ENCODE measurements around the gene NDUFA3. TPM values are rescaled to one million over a fixed set of nuclear protein-coding genes. Genes with fewer than 3 reads are reported as not detected.
"Not testable (repeated sequence)": the region's sequence is repeated elsewhere in the genome, so short reads cannot be mapped to it uniquely, and the experiment has no call there.

The NDUFA3 gene
- total and polyA plus RNA-seq, 2 donors (not counting 1 experiment from before 2014, with no cell fraction given) = 55.4 to 94.4 TPM

DNA sequence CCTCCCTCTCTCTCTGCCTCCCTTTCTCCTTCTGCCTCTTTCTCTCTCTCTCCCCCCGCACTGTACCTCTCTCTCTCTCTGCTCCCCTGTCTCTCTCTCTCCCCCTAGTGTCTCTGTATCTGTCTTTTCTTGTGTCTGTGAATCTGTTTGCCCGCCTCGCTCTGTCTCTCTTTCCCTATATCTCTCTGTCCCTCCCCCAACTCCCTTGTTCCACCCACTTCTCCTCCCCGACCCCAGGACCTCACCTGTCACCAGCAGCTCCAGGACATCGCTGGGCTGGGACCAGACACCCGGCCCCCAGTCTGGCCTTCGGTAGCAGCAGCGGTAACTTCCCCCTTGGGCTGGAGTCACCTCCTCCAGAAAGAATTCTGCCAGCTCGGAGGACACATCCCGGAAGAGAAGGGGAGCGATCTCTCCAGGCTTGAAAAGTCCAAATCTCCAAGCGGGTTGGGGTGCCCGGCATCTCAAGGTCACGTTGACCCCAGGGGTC lies 6.0 kb upstream of the NDUFA3 start:
- Mint-ChIP-seq H3K4me3 (peak overlapping the region; percentile 69), H3K9me3 (ENCODE audit: insufficient read depth) (no peaks in the 10 kb centered on the region), H3K4me1 (peaks cover 7% of the 10 kb centered on the region), H3K27ac (peak overlapping the region; percentile 7), H3K27me3 (peaks cover 18% of the 10 kb centered on the region)
- TF ChIP-seq, protein P1, sequence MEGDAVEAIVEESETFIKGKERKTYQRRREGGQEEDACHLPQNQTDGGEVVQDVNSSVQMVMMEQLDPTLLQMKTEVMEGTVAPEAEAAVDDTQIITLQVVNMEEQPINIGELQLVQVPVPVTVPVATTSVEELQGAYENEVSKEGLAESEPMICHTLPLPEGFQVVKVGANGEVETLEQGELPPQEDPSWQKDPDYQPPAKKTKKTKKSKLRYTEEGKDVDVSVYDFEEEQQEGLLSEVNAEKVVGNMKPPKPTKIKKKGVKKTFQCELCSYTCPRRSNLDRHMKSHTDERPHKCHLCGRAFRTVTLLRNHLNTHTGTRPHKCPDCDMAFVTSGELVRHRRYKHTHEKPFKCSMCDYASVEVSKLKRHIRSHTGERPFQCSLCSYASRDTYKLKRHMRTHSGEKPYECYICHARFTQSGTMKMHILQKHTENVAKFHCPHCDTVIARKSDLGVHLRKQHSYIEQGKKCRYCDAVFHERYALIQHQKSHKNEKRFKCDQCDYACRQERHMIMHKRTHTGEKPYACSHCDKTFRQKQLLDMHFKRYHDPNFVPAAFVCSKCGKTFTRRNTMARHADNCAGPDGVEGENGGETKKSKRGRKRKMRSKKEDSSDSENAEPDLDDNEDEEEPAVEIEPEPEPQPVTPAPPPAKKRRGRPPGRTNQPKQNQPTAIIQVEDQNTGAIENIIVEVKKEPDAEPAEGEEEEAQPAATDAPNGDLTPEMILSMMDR (IDR thresholded peaks at IDR 0.05) = no peak
- TF ChIP-seq EZH2 (IDR thresholded peaks at IDR 0.05; ENCODE audit: borderline replicate concordance, insufficient read depth, low read depth, low read length, poor library complexity, severe bottlenecking) = no peak
- Histone ChIP-seq H3K4me1 (ENCODE audit: control insufficient read depth in 2 of 2, insufficient read depth in 2 of 2, low read length in 2 of 2) (peaks cover 15 to 16% of the 10 kb centered on the region in 2 donors), H3K79me2 (ENCODE audit: control insufficient read depth, insufficient read depth, low read length) (no peaks in the 10 kb centered on the region), H3K36me3 (replicated peaks in 1 of 2; ENCODE audit: control extremely low read depth in 1 of 2, control insufficient read depth in 1 of 2, extremely low read depth in 1 of 2, insufficient read depth in 2 of 2, low read length in 1 of 2) (no peaks in the 10 kb centered on the region), H3K9me3 (ENCODE audit: control extremely low read depth in 1 of 3, control insufficient read depth in 2 of 3, insufficient read depth in 1 of 3, low read length in 2 of 3) (peaks cover 0 to 23% (median 0%) of the 10 kb centered on the region in 3 donors), H3K4me3 (ENCODE audit: control extremely low read depth in 1 of 5, extremely low read depth in 1 of 5, insufficient read depth in 1 of 5, low read depth in 2 of 5, low read length in 4 of 5) (peak overlapping the region in 2 of 5 experiments; percentile 37 to 50), H2AFZ (ENCODE audit: insufficient read depth, low read depth, low read length, poor library complexity, severe bottlenecking) (peak overlapping the region; percentile 87), H4K20me1 (ENCODE audit: control insufficient read depth, insufficient read depth, low read length, poor library complexity, severe bottlenecking) (no peaks in the 10 kb centered on the region), H3K4me2 (replicated peaks; ENCODE audit: low read depth, low read length, poor library complexity, severe bottlenecking) (peak overlapping the region; percentile 77), H3K27me3 (replicated peaks in 1 of 4; ENCODE audit: control extremely low read depth in 1 of 4, control insufficient read depth in 3 of 4, insufficient read depth in 4 of 4, low read length in 3 of 4) (peaks cover 0 to 34% (median 15%) of the 10 kb centered on the region in 4 experiments), H3K27ac (ENCODE audit: low read length in 2 of 2) (no peak overlapping the region), H3K9ac (ENCODE audit: low read length) (peak overlapping the region; percentile 8)
- WGBS (ENCODE audit: insufficient coverage) = 3% methylated on average over 12 of the region's 14 CpGs
- intact Hi-C loops (cut with micrococcal nuclease) = no loop called here
- CTCF ChIA-PET = no interaction called here
- ATAC-seq (ENCODE audit: low read depth) (peak; percentile 35), DNase-seq (peak; percentile 56)
- POLR2A ChIA-PET = no interaction called here

DNA sequence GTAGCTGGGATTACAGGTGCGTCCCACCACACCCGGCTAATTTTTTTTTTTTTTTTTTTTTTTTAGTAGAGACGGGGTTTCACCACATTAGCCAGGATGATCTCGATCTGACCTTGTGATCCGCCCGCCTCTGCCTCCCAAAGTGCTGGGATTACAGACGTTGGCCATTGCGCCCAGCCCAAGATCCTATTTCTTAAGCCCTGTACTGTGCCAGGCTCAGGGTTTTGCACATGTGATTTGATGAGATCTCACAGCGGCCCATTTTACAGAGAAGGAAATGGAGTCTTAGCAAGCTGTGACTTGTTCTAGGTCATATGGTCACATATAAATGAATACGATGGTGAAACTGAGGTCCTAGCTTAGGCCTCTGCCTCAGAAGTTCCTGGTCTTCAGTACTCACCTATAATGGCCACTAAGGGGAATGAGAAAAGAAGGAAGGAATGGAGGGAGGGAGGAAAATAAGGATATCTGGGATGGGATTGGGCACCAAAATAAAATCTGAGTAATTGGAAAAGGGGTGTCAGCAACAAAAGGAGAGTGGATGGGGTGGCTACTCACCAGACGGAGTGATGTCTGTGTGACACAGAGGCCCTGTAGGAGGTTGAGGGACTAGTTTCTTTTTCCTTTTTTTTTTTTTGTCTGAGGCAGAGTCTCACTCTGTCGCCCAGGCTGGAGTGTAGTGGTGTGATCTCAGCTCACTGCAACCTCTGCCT lies 3.3 kb upstream of the NDUFA3 start:
- POLR2A ChIA-PET = no interaction called here
- H3K27ac Mint-ChIP-seq = no peak overlapping the region
- intact Hi-C loops (cut with micrococcal nuclease) = no loop called here
- Histone ChIP-seq H2AFZ (ENCODE audit: insufficient read depth, low read depth, low read length, poor library complexity, severe bottlenecking) (no peak overlapping the region), H4K20me1 (ENCODE audit: control insufficient read depth, insufficient read depth, low read length, poor library complexity, severe bottlenecking) (no peaks in the 10 kb centered on the region), H3K27ac (ENCODE audit: low read length in 2 of 2) (no peak overlapping the region), H3K79me2 (ENCODE audit: control insufficient read depth, insufficient read depth, low read length) (peaks cover 16% of the 10 kb centered on the region), H3K9ac (ENCODE audit: low read length) (no peak overlapping the region), H3K4me3 (ENCODE audit: control extremely low read depth in 1 of 5, extremely low read depth in 1 of 5, insufficient read depth in 1 of 5, low read depth in 2 of 5, low read length in 4 of 5) (no peak overlapping the region), H3K27me3 (replicated peaks in 1 of 4; ENCODE audit: control extremely low read depth in 1 of 4, control insufficient read depth in 3 of 4, insufficient read depth in 4 of 4, low read length in 3 of 4) (peaks cover 0 to 21% (median 12%) of the 10 kb centered on the region in 4 experiments), H3K4me1 (ENCODE audit: control insufficient read depth in 2 of 2, insufficient read depth in 2 of 2, low read length in 2 of 2) (peaks cover 20 to 28% of the 10 kb centered on the region in 2 donors), H3K9me3 (ENCODE audit: control extremely low read depth in 1 of 3, control insufficient read depth in 2 of 3, insufficient read depth in 1 of 3, low read length in 2 of 3) (peaks cover 0 to 19% (median 0%) of the 10 kb centered on the region in 3 donors), H3K36me3 (replicated peaks in 1 of 2; ENCODE audit: control extremely low read depth in 1 of 2, control insufficient read depth in 1 of 2, extremely low read depth in 1 of 2, insufficient read depth in 2 of 2, low read length in 1 of 2) (no peaks in the 10 kb centered on the region), H3K4me2 (replicated peaks; ENCODE audit: low read depth, low read length, poor library complexity, severe bottlenecking) (no peak overlapping the region)
- peaks cover 8% of the 10 kb centered on the region for H3K27me3 Mint-ChIP-seq
- ATAC-seq (ENCODE audit: low read depth) = no peak
- CTCF ChIA-PET = no interaction called here
- no peak overlapping the region for H3K4me3 Mint-ChIP-seq
- no peak for TF ChIP-seq EZH2 (IDR thresholded peaks at IDR 0.05; ENCODE audit: borderline replicate concordance, insufficient read depth, low read depth, low read length, poor library complexity, severe bottlenecking)
- TF ChIP-seq, protein P1 (IDR thresholded peaks at IDR 0.05) = no peak
- no peaks in the 10 kb centered on the region for H3K9me3 Mint-ChIP-seq (ENCODE audit: insufficient read depth)
- 97% methylated on average over 6 of the region's 12 CpGs for WGBS (ENCODE audit: insufficient coverage)
- peaks cover 20% of the 10 kb centered on the region for H3K4me1 Mint-ChIP-seq
- no peak for DNase-seq

DNA sequence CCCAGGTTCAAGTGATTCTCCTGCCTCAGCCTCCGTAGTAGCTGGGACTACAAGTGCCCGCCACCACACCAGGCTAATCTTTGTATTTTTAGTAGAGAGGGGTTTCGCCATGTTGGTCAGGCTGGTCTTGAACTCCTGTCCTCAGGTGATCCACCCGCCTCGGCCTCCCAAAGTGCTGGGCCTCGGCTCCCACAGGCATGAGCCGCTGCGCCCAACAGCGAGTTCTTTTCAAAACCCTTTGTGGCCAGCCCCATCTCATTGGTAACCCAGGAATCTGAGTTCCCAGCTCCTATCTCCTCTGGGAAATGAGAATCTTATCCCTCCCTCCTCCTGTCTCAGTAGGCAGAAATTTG lies 2.8 kb upstream of the NDUFA3 start:
- H3K79me2 ChIP-seq (ENCODE audit: control insufficient read depth, insufficient read depth, low read length) = peaks cover 22% of the 10 kb centered on the region
- POLR2A ChIA-PET = not testable (repeated sequence)
- WGBS (ENCODE audit: insufficient coverage) = 98% methylated on average over 7 of the region's 9 CpGs

More for the DNA sequence above, 2.8 kb upstream of the NDUFA3 start:
- H4K20me1 ChIP-seq (ENCODE audit: control insufficient read depth, insufficient read depth, low read length, poor library complexity, severe bottlenecking); DNase-seq; H3K9ac ChIP-seq (ENCODE audit: low read length); CTCF ChIA-PET; H3K4me2 ChIP-seq (replicated peaks; ENCODE audit: low read depth, low read length, poor library complexity, severe bottlenecking); H2AFZ ChIP-seq (ENCODE audit: insufficient read depth, low read depth, low read length, poor library complexity, severe bottlenecking); H3K27ac Mint-ChIP-seq; ATAC-seq (ENCODE audit: low read depth); H3K27ac ChIP-seq (ENCODE audit: low read length in 2 of 2); H3K36me3 ChIP-seq (replicated peaks in 1 of 2; ENCODE audit: control extremely low read depth in 1 of 2, control insufficient read depth in 1 of 2, extremely low read depth in 1 of 2, insufficient read depth in 2 of 2, low read length in 1 of 2); H3K9me3 Mint-ChIP-seq (ENCODE audit: insufficient read depth); H3K27me3 Mint-ChIP-seq; H3K4me3 Mint-ChIP-seq: not testable (repeated sequence)
- H3K9me3 ChIP-seq (ENCODE audit: control extremely low read depth in 1 of 3, control insufficient read depth in 2 of 3, insufficient read depth in 1 of 3, low read length in 2 of 3) = peaks cover 0 to 15% (median 0%) of the 10 kb centered on the region in 3 donors
- peaks cover 18 to 28% of the 10 kb centered on the region in 2 donors for H3K4me1 ChIP-seq (ENCODE audit: control insufficient read depth in 2 of 2, insufficient read depth in 2 of 2, low read length in 2 of 2)
- intact Hi-C loops (cut with micrococcal nuclease) = loop anchor here (5.0 kb wide), 1 partner anchor 903 kb away; no protein-coding TSS in a partner anchor
- H3K4me1 Mint-ChIP-seq = peaks cover 22% of the 10 kb centered on the region
- peaks cover 0 to 16% (median 8%) of the 10 kb centered on the region in 4 experiments for H3K27me3 ChIP-seq (replicated peaks in 1 of 4; ENCODE audit: control extremely low read depth in 1 of 4, control insufficient read depth in 3 of 4, insufficient read depth in 4 of 4, low read length in 3 of 4)
- H3K4me3 ChIP-seq (ENCODE audit: control extremely low read depth in 1 of 5, extremely low read depth in 1 of 5, insufficient read depth in 1 of 5, low read depth in 2 of 5, low read length in 4 of 5) = peak overlapping the region in 1 of 5 experiments; percentile 5
